GM21529 (cell line): Measurements from ENCODE around the gene BATF3.
"Not testable (repeated sequence)": the region's sequence is repeated elsewhere in the genome, so short reads cannot be mapped to it uniquely, and the experiment has no call there.

ENCODE experiments used
- ATAC-seq: cut with Tn5 transposase; IDR thresholded peaks from one replicate; pipeline ENCODE4 v1.9.1; 2021; ENCODE audit not compliant: unreplicated experiment

Gene BATF3, protein sequence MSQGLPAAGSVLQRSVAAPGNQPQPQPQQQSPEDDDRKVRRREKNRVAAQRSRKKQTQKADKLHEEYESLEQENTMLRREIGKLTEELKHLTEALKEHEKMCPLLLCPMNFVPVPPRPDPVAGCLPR

GRCh38 chr1:212699625-212700222, at the start of gene BATF3:
TSS of gene BATF3 (minus strand) at chr1:212699840. CDS start at chr1:212699762, 78 bp downstream.
- peak; percentile 18 for ATAC-seq

- no peak for ATAC-seq
Observed at GRCh38 chr1:212746546-212746945, 46.9 kb upstream of the BATF3 start.

DNA sequence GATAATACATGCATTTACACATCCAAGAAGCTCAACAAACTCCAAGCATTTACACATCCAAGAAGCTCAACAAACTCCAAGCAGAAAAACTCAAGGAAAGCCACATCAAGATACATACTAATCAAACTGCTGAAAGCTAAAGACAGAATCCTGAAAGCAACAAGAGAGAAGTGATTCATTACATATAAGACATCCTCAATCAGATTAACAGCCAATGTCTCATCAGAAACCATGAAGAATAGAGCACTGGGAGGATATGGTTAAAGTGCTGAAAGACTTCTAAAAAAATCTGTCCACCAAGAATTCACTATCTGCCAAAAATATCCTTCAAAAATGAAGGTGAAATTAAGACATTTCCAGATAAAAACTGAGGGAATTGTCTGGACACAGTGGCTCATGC, 45.7 kb upstream of the BATF3 start:
- ATAC-seq = no peak

GRCh38 chr1:212743901-212744475, 44.3 kb upstream of the BATF3 start:
- ATAC-seq = no peak

- no peak for ATAC-seq
Observed at GRCh38 chr1:212738330-212738729, 38.7 kb upstream of the BATF3 start.

GRCh38 chr1:212737559-212737958, 37.9 kb upstream of the BATF3 start:
- no peak for ATAC-seq

GRCh38 chr1:212733109-212733508, 33.5 kb upstream of the BATF3 start:
- ATAC-seq = no peak

- ATAC-seq = no peak
Observed at GRCh38 chr1:212731630-212732029, 32.0 kb upstream of the BATF3 start.

GRCh38 chr1:212728606-212729005, 29.0 kb upstream of the BATF3 start:
- no peak for ATAC-seq

- ATAC-seq = no peak
Observed at GRCh38 chr1:212727386-212728181, 27.9 kb upstream of the BATF3 start.

GRCh38 chr1:212724679-212725078, 25.0 kb upstream of the BATF3 start:
- ATAC-seq = not testable (repeated sequence)

DNA sequence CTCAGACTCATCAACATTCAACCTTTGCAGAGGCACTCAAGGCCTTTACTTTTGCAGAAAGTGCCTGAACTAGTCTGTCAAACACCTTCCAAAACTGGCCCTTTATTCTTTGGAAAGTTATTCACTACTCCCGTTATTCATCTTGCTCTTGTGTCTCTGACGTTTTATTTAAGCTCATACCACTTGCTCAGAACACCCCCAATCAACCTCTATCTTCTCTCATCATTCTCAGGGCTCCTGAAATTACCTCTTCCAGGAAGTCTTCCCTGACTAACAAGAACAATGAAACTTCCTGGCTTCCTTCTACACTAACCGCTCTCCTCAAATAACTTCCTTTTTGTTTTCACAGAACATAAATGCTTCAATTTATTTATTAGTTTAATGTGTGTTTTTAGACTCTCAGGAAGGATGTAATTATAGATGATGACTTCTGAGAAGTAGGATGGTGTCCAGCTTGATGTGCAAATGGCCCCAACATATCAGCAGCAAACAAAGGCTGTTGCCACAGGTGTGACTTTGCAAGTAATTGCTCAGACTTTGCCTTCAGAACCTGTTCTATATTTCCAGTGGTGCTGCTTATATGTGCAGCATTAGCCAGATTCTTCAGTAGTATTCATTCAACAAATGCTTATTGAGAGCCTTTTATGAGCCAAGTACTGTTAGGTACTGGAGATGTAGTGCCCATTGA, 22.8 kb upstream of the BATF3 start:
- ATAC-seq = no peak

DNA sequence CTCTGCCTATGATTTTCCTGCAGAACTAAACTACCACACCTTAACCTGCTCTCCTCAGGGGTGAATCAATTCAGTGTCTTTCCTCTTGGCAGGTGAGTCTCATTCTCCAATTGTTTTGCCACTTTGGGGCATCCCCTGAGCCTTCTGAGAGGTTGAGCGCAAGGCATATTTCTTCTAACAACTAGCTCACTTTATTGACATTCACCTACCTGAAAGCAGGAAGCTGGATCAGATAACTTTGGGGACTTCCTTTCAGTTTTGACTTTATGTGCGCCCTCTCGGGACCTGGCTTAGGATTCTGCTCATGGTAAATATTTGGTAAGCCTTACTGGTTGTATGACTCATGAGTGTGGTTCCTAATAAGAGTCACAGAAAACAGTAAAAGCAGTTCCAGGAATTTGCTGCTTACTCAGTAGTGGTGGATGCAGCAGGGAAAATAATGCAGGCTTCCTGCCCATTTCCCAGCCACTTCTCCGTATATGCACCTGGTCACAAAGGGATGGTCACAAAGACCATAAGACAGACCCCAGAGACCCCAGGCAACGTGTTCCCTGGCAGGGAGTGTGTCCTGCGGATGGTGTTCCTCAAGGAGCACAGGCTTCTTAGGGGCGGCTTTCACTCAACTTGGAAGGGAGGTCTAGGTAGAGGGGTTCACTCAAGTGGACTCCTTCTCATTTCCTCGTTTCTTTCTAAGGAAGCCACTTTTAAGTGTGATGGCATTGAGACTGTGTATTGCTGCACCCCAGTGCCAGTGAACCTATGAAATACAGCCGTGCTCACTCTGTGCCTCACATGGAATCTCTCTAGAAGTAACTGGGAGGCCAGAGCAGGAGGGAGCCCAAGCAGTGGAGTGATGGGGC, 22.0 kb upstream of the BATF3 start:
- ATAC-seq = peak; percentile 76

GRCh38 chr1:212719633-212720032, 20.0 kb upstream of the BATF3 start:
- no peak for ATAC-seq

- no peak for ATAC-seq
Observed at GRCh38 chr1:212718499-212718898, 18.9 kb upstream of the BATF3 start.

DNA sequence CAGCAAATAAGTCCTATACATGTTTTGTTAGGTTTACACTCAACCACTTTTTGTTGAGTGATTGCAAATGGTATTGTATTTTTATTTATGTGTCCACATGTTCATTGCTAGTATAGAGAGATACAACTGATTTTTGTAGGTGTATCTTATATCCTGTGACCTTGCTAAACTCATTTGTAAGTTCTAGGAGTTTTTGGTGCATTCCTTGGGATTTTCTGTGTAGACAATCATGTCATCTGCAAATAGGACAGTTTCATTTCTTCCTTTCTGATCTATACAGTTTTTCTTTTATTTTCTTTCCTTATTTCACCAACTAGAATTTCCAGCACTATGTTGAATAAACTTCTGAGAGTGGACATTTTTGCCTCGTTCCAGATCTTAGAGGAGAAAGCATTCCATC, 16.5 kb upstream of the BATF3 start:
- no peak for ATAC-seq

DNA sequence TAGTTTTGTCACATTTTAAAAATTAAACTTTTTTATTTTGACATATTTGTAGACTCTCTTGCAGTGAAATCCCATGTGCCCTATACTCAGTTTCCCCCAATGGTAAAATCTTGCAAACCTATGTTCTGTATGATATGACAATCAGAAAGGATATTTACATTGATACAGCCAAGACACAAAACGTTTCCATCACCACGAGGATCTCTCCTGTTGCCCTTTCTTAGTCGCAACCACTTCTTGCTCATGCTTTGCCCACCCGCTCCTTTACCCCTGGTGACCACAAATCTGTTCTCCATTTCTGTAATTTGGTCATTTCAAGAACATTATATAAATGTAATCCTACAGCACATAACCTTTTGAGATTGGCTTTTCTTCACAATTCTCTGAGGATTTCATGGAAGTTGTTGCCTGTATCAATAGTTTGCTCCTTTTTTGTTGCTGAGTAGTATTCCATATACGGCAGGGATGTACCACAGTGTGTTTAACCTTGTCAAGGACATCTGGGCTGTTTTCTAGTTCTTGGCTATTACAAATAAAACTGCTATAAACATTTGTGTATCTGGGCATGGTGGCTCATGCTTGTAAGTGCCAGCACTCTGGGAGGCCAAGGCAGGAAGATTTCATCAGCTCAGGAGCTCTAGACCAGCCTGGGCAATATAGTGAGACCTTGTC, 14.0 kb upstream of the BATF3 start:
- ATAC-seq = no peak

DNA sequence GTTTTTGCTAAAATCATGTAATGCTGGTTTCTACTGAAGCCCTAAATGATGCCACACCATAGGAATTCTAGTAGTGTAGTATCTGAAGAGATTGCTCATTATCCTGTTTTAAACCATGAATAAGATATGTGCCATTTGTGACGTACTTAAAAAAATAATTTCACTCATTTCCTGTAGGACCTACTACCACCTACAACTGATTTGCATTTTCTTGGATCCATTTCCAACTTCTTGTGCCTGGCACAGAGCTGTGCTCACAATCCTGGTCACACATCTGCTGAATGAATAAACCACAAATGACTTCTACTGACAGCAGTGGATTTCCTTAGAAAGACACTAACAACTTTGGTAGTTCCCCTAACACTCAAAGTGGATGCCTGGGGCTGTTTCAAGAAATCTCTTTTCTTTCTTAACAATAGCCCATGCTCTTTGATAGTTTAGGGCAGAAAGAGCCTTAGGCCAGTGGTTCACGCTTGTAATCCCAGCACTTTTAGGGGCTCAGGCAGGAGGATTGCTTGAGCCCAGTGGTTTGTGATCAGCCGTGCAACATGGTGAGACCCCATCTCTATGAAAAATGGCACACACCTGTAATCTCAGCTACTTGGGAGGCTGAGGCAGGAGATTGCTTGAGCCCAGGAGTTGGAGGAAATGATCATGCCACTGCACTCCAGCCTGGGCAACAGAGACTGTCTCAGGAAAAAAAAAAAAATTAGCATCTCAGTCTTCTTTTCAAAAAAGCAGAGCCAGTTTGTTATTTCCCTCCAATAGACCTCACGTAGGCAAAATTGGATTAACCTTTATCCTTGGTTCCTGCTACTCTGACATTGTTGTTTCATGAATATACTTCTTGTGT, 13.0 kb upstream of the BATF3 start:
- peak; percentile 71 for ATAC-seq

DNA sequence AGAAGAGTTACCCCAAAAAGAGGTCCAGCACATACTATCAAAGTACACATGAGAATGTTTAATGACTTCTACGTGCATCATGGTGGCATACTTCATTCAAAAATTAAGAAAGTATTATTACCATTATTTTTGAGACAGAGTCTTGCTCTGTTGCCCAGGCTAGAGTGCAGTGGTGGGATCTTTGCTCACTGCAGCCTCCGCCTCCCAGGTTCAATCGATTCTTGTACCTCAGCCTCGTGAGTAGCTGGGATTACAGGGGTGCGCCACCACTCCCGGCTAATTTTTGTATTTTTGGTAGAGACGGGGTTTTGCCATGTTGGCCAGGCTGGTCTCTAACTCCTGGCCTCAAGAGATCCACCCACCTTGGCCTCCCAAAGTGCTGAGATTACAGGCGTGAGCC, 12.3 kb upstream of the BATF3 start:
- not testable (repeated sequence) for ATAC-seq
